Fibroblast of skin of scalp (primary cell): ENCODE data around the gene SEPTIN5.
"Not testable (repeated sequence)": the region's sequence is repeated elsewhere in the genome, so short reads cannot be mapped to it uniquely, and the experiment has no call there.

Source experiments
- DNase-seq: peaks from one replicate; pipeline ENCODE4 v3.0.0-alpha.2; 2013

The SEPTIN5 gene

DNA sequence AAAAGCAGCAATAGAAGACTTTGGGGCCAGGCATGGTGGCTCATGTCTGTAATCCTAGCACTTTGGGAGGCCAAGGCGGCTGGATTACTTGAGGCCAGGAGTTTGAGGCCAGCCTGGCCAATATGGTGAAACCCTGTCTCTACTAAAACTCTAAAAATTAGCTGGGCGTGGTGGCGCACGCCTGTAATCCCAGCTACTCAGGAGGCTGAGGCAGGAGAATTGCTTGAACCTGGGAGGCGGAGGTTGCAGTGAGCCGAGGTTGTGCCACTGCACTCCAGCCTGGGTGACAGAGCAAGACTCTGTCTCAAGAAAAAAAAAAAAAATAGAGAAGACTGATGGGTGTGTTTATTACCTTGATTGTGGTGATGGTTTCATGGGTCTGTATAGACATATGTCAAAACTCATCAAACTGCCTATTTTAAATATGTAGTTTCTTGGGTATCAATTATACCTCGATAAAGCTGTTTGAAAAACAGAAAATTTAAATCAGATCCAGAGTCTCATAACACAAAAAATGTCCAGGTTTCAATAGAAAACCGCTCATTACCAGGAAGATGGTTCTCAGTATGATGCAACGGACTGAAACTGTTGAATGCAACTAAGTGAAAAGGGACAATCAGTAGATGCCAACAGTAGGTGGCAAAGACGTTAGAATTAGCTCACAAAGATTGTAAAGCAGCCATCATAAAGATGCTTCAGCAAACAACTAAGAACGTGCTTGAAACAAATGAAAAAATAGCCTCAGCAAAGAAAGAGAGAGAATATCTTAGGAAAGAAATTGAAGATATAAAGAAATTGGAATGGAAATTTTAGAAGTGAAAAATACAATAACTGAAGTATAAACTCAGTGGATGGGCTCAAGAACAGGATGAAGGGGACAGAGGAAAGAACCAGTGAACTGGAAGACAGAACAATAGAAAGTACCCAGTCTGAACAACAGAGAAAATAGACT lies 33.1 kb upstream of the SEPTIN5 start:
- peak; percentile 32 for DNase-seq

DNA sequence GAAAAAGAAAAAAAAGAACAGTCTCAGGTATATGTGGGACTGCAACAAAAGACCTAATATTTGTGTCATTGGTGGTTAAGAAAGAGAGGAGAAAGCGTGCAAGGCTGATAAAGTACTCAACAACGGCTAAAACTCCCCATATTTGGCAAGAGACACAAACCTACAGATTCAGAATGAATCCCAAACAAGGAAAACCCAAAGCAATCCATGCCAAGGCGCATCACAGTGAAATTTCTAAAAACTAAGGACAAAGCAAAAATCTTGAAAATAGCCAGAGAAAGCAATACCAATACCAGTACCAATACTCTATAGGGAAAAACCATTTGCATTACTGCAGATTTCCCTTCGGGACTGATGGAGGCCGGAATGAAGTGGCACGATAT lies 32.4 kb upstream of the SEPTIN5 start:
- no peak for DNase-seq

DNA sequence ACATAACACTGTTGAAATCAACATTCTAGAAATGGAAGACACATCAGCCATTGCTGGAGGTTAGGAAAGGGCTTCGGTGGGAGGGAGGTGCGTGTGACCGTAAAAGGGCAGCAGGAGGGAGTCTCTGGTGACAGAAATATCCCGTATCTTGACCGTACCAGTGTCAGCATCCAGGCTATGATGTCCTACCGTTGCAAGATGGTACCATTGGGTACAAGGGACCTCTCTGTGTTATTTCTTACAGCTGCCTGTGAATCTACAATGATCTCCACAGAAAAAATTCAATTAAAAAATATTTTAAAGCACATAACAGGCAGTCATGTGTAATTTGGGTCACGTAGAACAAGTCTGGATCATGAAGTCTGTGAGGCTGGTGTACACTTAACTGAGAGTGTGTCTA lies 27.4 kb upstream of the SEPTIN5 start:
- DNase-seq, result no peak

DNA sequence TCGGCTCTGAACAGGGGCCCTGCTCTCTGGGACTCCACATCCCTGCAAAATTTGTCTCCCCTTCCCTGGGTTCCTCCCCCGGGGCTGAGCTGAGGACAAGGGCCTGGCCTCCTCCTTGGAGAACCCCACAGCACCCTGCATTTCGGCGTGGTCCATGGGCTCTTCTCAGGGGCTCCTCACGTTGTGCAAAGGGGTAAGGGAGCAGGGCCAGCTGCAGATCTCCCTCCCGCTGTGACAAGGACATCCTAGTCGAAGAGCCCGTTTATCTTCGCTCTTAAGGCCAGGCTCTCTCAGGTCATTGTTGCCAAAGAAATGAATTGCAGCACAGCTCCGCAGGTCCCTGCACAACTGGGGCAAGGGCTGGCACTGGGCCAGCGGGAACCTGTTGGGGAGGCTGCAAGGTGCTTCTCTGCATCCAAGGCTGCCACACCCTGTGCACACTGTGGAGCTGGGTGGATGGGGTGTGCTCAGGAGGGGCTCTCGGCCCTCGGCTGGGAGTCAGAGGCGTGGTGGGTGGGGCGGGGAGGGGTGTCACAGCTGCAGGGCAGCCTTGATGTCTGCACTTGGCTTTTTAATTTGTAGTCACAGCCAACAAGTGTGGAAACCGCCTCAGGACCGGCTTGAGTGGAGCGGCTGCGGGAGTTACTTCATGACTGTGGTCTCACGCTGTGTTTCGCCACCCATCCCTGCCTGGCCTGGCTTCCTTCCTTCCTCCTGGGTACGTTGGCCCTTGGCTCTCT lies 26.6 kb upstream of the SEPTIN5 start:
- DNase-seq, result no peak

DNA sequence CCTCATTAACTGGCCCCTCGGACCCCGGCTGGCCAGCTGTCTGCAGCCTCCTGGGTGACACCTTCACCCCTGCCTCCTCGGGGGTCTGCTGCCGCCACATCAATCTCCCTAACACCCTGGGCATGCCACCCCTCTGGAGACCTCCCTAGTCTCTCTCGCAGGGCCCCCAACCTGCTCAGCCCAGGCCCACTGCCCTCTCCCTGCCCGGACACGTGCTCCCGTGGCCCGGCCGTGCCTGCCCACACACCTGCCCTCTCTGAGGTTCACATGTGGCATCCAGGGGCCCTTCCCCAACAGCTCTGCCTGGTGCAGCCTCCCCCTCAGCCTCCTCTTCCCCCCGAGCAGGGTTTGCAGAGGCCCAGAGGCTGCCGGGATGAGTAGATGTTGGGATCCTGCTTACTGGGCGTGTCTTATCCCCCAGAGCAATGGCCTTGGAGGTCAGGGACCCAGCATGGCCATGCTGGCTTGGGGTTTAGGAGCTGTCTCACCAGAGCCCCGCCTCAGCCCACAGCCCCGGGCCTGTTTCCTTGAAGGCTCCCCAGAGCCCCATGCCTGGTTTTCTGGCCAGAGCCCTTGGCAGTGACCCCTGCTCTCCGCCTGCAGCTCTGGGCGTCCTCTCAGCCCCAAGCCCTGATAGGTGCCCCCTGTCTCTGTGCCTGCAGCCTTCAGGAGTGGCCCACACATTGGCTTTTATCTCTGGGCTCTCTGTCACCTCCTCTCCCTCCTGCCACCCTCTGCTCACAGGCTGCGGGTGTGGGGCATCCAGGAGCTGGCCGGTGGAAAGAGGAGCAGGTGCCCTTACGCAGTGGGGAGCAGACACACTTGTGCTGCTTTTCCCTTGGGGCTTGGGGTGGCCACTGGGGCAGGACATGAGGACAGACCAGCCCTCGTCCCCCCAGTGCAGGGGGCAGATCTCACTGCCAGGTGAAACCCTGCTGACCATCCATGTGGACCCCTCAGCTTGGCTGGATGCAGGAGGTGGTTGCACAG lies 25.7 kb upstream of the SEPTIN5 start:
- no peak for DNase-seq

DNA sequence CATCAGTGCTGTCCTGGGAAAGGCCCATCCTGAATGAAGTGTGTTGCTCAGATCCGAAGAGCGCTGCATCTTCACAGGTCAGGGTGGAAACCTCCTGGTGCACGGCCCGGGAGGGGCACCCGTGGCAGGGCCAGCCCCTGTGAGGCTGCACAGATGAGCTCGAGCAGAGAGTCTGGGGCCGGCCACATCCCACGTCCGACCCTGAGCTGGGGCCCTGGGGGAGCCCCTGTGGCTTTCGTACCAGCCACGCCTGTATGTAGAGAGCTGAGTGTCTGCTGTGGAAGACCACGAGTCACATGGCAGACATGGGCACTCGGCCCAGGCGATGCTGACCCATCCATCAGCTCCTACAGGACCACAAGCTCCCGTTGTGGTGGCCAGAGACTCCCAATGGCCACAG lies 24.9 kb upstream of the SEPTIN5 start:
- DNase-seq, result no peak

DNA sequence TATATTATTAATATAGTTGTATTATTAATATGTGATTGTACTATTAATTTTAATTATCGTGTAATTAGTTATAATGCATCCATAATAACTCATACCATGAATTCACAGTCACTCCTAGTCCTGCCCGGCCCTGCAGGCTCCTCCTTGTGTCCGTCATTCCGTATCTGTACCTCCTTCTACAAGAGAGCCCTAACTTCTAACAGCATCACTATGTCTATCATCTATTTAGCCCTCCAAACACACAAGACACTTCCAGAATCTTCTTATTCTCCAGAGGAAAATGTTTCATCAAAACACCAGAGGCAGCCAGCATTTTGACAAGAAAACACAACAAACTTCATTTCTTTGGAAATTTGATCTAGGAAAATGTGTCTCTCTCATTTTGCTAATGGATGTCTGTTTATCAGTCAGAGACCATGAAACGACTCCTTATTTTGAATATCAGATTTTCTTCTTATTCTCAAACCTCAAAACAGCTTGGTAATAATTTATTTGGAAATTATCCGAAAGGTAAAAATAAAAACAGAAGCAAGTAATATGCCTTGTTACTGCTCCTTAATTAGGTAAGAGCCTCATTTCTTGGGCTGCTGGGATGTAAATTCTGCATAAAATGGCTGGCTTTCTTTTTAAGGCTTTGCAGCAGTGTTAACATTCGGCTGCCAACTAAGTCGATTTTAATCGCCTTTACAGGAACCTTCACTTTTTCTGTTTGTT lies 23.1 kb upstream of the SEPTIN5 start:
- DNase-seq, result no peak

DNA sequence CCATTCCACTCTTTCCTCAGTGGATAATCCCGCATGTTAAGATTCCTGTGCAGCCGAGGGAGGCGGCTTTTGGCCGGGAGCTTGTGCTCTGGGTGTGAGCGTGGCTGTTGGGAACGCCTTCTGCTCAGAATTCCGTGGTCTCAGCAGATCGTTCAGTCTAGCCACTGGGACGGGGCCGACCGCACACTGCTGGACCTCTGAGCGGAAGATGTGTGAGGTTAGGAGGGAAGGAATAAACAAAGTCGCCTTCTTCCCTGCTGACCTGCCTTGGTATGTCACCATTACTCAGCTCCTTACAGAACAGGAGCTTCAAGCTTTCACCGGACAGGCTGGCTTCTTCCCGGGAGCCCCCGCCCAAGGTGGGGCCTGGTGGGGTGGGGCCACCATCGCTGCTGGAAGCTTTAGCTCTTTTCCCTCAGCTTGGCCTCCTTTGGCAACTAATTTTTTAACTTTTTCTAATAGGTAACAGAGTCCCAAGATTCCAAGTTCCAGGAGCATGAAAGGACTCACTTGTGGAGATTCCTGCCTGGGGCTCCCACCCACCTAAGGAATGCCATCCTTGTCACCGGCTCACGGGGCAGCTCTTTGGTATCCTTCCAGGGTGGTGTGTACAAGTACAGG lies 22.5 kb upstream of the SEPTIN5 start:
- DNase-seq, result peak; percentile 44

DNA sequence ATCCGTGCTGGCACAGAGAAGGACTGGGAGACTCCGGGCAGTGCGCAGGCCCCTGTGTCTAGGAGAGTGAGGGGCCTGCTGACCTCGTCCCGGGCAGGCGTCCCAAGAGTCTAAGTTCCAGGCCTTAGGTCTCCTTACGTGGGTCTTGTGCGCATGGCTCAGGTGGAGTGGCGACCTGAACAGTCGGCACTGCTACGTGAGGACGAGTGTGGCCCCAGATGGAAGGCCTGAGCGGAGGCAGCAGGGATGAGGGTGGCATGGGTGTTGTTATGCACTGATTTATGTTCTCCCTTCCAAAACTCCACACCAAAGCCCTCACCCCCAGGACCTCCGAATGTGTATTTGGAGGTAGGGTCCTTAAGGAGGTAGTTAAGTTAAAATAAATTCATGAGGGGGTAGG lies 20.7 kb upstream of the SEPTIN5 start:
- DNase-seq, result no peak

DNA sequence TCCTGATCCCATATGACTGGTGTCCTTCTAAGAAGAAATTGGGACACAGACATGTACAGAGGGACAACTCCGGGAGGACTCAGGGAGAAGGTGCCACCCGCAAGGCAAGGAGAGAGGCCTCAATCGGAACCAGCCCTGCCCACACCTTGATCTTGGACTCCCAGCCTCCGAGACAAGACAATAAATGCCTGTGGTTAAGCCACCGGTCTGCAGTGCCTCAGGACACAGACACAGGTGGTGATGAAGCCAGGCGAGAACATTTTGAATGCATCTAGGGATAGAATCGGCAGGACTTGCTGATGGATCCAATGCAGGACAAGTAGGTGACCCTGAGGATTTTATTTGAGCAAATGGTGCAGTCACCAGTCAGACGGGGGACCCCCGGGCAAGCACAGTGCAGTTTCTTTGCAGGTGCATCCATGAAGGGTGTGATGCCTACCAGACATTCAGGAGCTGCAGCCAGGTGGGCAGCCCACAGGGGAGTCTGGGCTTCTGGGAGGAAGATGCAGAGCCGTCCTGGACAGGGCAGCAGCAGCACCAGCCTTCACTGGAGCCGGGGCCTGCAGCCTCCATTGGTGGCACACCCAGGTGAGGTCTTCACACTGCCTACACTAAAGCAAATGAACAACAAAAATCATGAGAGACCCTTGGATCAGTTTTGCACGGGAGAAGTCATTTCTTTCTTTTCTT lies 20.2 kb upstream of the SEPTIN5 start:
- DNase-seq, result no peak

DNA sequence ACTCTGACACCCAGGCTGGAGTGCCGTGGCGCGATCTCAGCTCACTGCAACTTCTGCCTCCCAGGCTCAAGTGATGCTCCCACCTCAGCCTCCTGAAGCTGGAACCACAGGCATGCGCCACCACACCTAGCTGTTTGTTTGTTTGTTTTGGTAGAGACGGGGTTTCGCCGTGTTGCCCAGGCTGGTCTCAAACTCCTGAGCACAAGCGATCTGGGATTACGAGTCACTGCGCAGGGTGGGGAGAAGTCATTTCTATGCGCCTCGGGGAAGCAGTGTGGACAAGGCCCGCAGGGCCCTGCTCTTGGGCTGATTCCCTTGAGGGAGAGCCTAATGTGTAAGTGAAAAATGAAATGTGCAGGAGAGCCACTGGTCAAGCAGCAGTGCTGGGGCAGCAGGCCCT lies 19.6 kb upstream of the SEPTIN5 start:
- no peak for DNase-seq

DNA sequence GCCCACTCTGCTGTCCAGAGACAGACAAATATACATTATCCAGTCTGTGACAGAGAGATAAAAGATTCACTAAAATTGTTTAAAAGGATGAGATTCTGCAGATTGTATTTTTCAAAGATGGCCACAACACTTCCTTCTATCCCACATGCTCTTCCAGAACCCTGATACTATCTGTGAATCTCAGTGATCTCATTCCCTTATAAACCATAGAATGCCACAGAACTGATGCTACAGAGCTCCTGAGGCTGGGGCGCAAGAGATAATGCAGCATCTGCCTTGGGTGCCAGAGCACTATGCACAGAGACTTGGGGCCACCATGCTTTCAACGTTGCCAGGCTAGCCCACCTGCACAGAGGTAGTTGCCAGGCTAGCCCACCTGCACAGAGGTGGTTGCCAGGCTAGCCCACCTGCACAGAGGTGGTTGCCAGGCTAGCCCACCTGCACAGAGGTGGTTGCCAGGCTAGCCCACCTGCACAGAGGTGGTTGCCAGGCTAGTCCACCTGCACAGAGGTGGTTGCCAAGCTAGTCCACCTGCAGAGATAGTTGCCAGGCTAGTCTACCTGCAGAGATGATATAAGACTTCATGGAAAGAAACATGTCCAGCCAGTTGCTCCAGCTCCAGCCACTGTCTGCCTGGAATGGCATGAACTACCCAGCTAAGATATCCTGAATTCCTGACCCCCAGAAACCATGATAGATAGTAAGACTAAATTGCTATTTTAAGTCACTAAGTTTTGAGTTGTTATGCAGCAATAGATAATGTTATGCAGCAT lies 17.6 kb upstream of the SEPTIN5 start:
- no peak for DNase-seq

DNA sequence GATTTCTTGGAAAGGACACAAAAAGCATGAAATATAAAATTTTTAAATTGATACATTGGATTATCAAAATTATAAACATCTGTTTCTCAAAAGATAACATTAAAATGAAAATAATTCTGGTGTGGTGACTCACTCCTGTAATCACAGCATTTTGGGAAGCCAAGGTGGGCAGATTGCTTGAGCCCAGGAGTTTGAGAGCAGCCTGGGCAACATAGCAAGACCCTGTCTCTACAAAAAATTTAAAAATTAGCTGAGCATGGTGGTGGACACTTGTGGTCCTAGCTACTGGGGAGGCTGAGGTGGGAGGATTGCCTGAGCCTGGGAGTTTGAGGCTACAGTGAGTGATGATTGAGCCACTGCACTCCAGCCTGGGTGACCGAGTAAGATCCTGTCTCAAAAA lies 16.4 kb upstream of the SEPTIN5 start:
- not testable (repeated sequence) for DNase-seq

DNA sequence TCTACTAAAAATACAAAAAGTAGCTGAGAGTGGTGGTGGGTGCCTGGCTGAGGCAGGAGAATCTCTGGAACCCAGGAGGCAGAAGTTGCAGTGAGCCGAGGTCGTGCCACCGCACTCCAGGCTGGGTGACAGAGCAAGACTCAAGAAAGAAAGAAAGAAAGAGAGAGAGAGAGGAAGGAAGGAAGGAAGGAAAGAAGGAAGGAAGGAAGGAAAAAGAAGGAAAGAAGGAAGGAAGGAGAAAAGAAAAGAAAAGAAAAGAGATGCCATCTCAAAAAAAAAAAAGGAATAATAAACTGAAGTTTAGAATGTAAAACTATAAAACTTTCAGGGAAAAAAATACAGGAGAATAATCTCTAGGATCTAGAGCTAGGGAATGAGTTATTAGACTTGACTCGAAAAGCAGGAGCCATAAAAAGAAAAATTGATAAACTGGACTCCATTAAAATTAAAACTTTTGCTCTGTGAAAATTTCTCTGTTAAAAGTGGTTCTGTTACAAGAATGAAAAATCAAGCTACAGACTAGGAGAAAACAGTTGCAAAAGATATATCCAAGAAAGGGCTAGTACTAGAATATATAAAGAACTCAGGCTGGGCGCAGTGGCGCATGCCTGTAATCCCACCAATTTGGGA lies 13.4 kb upstream of the SEPTIN5 start:
- no peak for DNase-seq

DNA sequence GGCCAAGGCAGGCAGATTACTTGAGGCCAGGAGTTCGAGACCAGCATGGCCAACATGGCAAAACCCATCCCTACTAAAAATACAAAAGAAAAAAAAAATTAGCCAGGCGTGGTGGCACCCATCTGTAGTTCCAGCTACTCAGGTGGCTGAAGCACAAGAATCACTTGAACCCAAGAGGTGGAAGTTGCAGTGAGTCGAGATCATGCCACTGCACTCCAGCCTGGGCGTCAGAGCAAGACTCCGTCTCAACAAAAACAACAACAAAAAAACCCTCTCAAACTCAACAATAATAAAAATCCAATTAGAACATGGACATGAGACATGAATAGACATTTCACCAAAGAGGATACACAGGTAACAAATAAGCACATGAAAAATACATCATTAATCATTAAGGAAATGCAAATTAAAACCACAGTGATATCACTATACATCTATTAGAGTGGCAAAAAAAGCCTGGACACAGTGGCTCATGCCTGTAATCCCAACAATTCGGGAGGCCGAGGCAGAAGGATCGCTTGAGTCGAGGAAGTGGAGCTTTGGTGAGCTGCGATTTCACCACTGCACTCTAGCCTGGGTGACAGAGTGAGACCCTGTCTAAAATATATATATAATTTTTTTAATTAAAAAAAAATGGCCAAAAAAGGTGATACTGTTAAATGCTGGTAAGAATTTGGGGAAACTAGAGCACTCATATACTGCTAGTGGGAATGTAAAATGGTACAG lies 12.7 kb upstream of the SEPTIN5 start:
- DNase-seq, result no peak

DNA sequence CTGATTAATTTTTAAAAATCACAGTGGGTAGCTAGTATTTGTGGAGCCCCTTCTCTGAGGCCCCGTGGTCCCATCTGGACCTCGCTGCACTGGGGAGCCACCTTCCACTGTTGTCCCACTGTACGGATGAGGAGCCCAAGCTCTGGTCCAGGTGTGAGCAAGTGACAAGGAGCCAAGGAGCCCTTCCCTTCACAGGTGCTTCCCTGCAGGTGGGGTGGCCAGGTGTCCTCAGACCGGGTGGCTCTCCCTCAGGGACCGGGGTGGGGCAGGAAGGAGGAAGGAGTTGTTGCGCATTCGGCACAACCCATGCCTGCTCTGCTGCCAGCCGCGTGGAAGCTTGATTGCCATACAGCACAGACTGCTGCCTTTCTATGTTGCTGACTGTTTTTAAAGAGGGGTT lies 10.4 kb upstream of the SEPTIN5 start:
- DNase-seq, result no peak

DNA sequence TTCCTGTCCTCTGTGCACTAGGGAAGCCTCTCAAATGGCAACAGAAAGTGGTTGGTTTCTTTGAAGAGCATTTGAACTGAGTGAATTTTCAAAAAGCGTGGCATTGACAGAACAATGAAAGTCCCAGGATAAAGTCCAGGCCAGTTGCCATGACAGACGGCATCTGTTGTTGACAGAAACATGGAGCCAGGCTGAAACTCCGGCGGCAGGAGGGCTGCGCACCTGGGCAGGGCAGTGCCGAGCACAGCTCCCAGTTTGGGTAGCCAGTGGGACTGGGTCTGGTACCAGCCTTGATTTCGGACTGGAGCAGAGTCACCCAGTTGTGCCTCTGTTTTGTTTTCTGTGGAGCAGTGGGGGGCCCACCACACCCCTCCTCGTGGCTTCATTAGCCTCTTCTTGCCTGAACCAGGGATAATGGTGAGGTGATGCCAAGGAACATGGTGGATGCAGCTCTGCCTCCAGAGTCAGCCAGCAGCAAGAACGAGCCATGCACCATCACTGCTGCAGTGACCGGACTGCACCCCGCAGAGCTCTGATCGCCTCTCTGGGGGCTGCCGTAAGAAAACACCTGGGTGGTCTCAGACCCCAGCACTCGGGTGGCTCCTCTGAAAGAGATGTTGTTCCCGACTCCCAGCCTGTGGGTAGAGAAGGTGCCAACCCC lies 9.8 kb upstream of the SEPTIN5 start:
- DNase-seq, result no peak
